Peyer's patch (tissue), 4 donors: ENCODE measurements around the gene FN3K.

Experiments used
- CTCF ChIP-seq, 6 experiments: fragments of 450-650 bp in 4 of 6; fragments of 200-600 bp in 2 of 6; sonication (generic) in 1 of 6; IDR thresholded peaks; one replicate each; pipeline ENCODE4 v1.5.1; 2017 to 2019; ENCODE audit warnings: antibody characterized with exemption in 6 of 6, mild to moderate bottlenecking in 3 of 6, moderate library complexity in 1 of 6
- POLR2A ChIP-seq, 2 donors: fragments of 450-650 bp; IDR thresholded peaks; one replicate each; pipeline ENCODE4 v1.5.1; 2017; ENCODE audit warnings: antibody characterized with exemption in 2 of 2, mild to moderate bottlenecking in 2 of 2, moderate library complexity in 2 of 2

- TF ChIP-seq POLR2A (IDR thresholded peaks at IDR 0.05) (no peak), CTCF (IDR thresholded peaks at IDR 0.05) (no peak)
Measured at GRCh38 chr17:82696259-82696658, 39.2 kb upstream of the FN3K start.
